ENCODE results near the gene RPS6KC1. TPM values are rescaled to one million over a fixed set of nuclear protein-coding genes. Genes with fewer than 3 reads are reported as not detected.

RPS6KC1 gene
- total RNA-seq, 1 experiment from 2014 or later: 16.4 TPM

DNA sequence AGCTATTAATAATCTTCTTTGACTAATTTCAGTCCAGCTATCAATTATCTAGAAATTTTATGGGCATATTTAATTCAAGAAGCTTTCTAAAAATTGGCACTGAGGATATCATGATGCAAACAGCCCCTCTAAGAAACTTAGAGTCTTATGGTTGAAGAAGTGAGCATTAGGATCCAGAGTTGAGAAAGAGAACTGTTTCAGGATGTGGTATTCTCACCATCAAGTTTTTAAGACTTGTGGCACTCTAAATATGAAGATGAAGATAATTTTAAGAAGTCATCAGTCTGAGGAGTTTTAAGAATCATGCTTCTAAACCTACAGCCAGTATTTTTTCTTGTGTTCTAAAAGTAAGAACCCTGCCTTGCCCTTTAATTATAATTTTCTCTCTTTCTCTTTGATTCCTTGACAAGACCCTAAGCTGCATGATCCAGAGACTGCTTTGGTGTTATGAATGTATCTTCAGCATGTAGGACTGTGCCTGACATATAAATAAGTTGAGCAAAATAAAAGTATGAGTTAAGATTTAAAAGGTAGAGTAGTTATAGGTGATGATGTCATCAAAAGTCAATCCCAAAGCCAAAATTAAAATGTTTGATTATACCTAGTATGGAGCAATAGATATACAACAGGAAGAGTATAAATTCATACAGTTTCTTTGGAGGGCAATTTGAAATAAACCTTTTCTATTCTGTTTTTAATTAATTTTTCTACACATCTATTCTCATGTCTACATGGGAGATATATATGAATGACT, 39.1 kb downstream of the RPS6KC1 start:
- Histone ChIP-seq H3K27me3 (ENCODE audit: insufficient read depth, low read depth) (no peaks in the 10 kb centered on the region), H3K9me3 (ENCODE audit: insufficient read depth, low read depth) (no peaks in the 10 kb centered on the region), H2AFZ (no peak overlapping the region), H3K4me2 (no peak overlapping the region), H3K9me2 (ENCODE audit: insufficient read depth) (no peaks in the 10 kb centered on the region), H3F3A (ENCODE audit: insufficient read depth, low read depth) (no peaks in the 10 kb centered on the region; the same call in 1 of the 2 replicates), H3K36me3 (ENCODE audit: low read depth) (no peaks in the 10 kb centered on the region), H3K4me3 (no peak overlapping the region), H4K20me1 (ENCODE audit: insufficient read depth) (no peaks in the 10 kb centered on the region), H3K4me1 (replicated peaks; ENCODE audit: insufficient read depth) (no peaks in the 10 kb centered on the region), H3K79me2 (ENCODE audit: low read depth) (no peaks in the 10 kb centered on the region), H3K27ac (no peak overlapping the region)
- no peak for TF ChIP-seq EZH2 (IDR thresholded peaks at IDR 0.05; ENCODE audit: low read depth)
- TF ChIP-seq, protein P1, sequence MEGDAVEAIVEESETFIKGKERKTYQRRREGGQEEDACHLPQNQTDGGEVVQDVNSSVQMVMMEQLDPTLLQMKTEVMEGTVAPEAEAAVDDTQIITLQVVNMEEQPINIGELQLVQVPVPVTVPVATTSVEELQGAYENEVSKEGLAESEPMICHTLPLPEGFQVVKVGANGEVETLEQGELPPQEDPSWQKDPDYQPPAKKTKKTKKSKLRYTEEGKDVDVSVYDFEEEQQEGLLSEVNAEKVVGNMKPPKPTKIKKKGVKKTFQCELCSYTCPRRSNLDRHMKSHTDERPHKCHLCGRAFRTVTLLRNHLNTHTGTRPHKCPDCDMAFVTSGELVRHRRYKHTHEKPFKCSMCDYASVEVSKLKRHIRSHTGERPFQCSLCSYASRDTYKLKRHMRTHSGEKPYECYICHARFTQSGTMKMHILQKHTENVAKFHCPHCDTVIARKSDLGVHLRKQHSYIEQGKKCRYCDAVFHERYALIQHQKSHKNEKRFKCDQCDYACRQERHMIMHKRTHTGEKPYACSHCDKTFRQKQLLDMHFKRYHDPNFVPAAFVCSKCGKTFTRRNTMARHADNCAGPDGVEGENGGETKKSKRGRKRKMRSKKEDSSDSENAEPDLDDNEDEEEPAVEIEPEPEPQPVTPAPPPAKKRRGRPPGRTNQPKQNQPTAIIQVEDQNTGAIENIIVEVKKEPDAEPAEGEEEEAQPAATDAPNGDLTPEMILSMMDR (conservative IDR thresholded peaks at IDR 0.05): no peak
- no TSS peak for BruUV-seq (replicated peaks)
- CTCF ChIA-PET: no interaction called here
- DNase-seq: no peak
- intact Hi-C loops (cut with micrococcal nuclease; ENCODE audit: unreplicated experiment): no loop called here
- POLR2A ChIA-PET (ENCODE audit: unreplicated experiment): no interaction called here

DNA sequence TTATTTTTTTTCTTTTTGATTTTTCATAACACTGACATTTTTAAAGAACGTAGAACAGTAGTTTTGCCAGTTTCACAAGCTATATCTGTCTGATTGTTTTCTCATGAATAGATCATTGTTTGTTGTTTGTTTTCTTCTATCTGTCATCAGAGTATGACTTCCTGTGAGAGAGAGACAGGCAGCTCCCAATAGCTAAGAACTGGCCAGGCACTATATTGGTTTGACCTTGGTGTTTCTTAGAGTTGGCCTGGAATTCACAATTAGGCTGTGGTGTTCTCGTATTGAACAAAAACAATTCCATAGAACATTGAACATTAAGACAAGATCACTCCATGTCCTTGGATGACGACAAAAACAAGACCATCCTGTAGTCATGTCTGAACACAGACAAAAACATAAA, 43.4 kb downstream of the RPS6KC1 start:
- no peak overlapping the region for H2AFZ ChIP-seq
- TF ChIP-seq EZH2 (IDR thresholded peaks at IDR 0.05; ENCODE audit: low read depth): no peak
- TF ChIP-seq, protein P1 (conservative IDR thresholded peaks at IDR 0.05): no peak
- no peak for DNase-seq
- CTCF ChIA-PET: no interaction called here
- H3K79me2 ChIP-seq (ENCODE audit: low read depth): no peaks in the 10 kb centered on the region
- H3K27me3 ChIP-seq (ENCODE audit: insufficient read depth, low read depth): no peaks in the 10 kb centered on the region
- no peaks in the 10 kb centered on the region for H4K20me1 ChIP-seq (ENCODE audit: insufficient read depth)
- no peaks in the 10 kb centered on the region; the same call in 1 of the 2 replicates for H3F3A ChIP-seq (ENCODE audit: insufficient read depth, low read depth)
- BruUV-seq (replicated peaks): no TSS peak
- H3K27ac ChIP-seq: no peak overlapping the region
- no peak overlapping the region for H3K4me3 ChIP-seq
- H3K4me2 ChIP-seq: no peak overlapping the region
- POLR2A ChIA-PET (ENCODE audit: unreplicated experiment): interaction anchor here (0.6 kb wide), 1 partner anchor 831 kb away, joined by 3 read pairs; no protein-coding TSS in a partner anchor
- H3K9me3 ChIP-seq (ENCODE audit: insufficient read depth, low read depth): no peaks in the 10 kb centered on the region
- intact Hi-C loops (cut with micrococcal nuclease; ENCODE audit: unreplicated experiment): no loop called here
- no peaks in the 10 kb centered on the region for H3K4me1 ChIP-seq (replicated peaks; ENCODE audit: insufficient read depth)
- H3K36me3 ChIP-seq (ENCODE audit: low read depth): no peaks in the 10 kb centered on the region
- no peaks in the 10 kb centered on the region for H3K9me2 ChIP-seq (ENCODE audit: insufficient read depth)

DNA sequence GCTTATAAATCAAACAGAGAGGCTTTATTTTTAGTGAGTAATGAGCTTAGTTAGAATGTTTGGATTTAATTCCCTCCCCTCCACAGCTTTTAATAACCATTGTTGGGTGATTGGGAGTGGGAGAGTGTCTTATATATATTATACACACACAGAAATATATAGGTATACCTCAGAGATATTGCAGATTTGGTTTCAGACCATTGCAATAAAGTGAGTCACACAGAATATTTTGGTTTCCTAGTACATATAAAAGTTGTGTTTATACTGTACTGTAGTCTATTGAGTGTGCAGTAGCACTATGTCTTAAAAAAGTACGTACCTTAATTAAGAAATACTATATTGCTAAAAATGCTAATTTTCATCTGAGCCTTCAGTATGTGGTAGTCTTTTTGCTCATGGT, 44.4 kb downstream of the RPS6KC1 start:
- POLR2A ChIA-PET (ENCODE audit: unreplicated experiment): no interaction called here

More for the DNA sequence above, 44.4 kb downstream of the RPS6KC1 start:
- Histone ChIP-seq H3K4me2 (no peak overlapping the region), H3K4me1 (replicated peaks; ENCODE audit: insufficient read depth) (no peaks in the 10 kb centered on the region), H2AFZ (no peak overlapping the region), H3F3A (ENCODE audit: insufficient read depth, low read depth) (no peaks in the 10 kb centered on the region; the same call in 1 of the 2 replicates), H3K9me2 (ENCODE audit: insufficient read depth) (no peaks in the 10 kb centered on the region), H3K27me3 (ENCODE audit: insufficient read depth, low read depth) (no peaks in the 10 kb centered on the region), H3K4me3 (no peak overlapping the region), H3K27ac (no peak overlapping the region), H3K79me2 (ENCODE audit: low read depth) (no peaks in the 10 kb centered on the region), H3K9me3 (ENCODE audit: insufficient read depth, low read depth) (no peaks in the 10 kb centered on the region), H4K20me1 (ENCODE audit: insufficient read depth) (no peaks in the 10 kb centered on the region), H3K36me3 (ENCODE audit: low read depth) (no peaks in the 10 kb centered on the region)
- BruUV-seq (replicated peaks): no TSS peak
- no peak for TF ChIP-seq EZH2 (IDR thresholded peaks at IDR 0.05; ENCODE audit: low read depth)
- TF ChIP-seq, protein P1 (conservative IDR thresholded peaks at IDR 0.05): no peak
- CTCF ChIA-PET: no interaction called here
- DNase-seq: no peak
- intact Hi-C loops (cut with micrococcal nuclease; ENCODE audit: unreplicated experiment): no loop called here

All from PC-9 (cell line).